22Rv1 (cell line): Measurements from ENCODE around the gene NEK10.
"Not testable (repeated sequence)": the region's sequence is repeated elsewhere in the genome, so short reads cannot be mapped to it uniquely, and the experiment has no call there.

Experiments
- H3K27ac ChIP-seq: fragments of 450-650 bp; 2 replicates; pipeline ENCODE4 v1.5.1; 2017
- ZFX ChIP-seq: fragments of 450-650 bp; IDR thresholded peaks from 2 replicates; pipeline ENCODE4 v1.6.1; 2017; ENCODE audit warnings: antibody characterized with exemption, borderline replicate concordance
- TF ChIP-seq, protein P1 (sequence below): fragments of 450-650 bp; IDR thresholded peaks from 2 replicates; pipeline ENCODE4 v1.5.1; 2017; ENCODE audit warnings: mild to moderate bottlenecking

Gene NEK10

GRCh38 chr3:27368831-27369607 is at the start of gene NEK10:
Gene NEK10, minus strand, starts transcription at chr3:27369383. Its CDS starts 16,501 bp downstream, at chr3:27352882.
- no peak for TF ChIP-seq ZFX
- TF ChIP-seq, protein P1, sequence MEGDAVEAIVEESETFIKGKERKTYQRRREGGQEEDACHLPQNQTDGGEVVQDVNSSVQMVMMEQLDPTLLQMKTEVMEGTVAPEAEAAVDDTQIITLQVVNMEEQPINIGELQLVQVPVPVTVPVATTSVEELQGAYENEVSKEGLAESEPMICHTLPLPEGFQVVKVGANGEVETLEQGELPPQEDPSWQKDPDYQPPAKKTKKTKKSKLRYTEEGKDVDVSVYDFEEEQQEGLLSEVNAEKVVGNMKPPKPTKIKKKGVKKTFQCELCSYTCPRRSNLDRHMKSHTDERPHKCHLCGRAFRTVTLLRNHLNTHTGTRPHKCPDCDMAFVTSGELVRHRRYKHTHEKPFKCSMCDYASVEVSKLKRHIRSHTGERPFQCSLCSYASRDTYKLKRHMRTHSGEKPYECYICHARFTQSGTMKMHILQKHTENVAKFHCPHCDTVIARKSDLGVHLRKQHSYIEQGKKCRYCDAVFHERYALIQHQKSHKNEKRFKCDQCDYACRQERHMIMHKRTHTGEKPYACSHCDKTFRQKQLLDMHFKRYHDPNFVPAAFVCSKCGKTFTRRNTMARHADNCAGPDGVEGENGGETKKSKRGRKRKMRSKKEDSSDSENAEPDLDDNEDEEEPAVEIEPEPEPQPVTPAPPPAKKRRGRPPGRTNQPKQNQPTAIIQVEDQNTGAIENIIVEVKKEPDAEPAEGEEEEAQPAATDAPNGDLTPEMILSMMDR: no peak
- H3K27ac ChIP-seq: no peak within 1 kb of the TSS

- H3K27ac ChIP-seq: no peak overlapping the region
- TF ChIP-seq, protein P1: no peak
- no peak for TF ChIP-seq ZFX
Measured at GRCh38 chr3:27415202-27415601, 46.0 kb upstream of the NEK10 start.

DNA sequence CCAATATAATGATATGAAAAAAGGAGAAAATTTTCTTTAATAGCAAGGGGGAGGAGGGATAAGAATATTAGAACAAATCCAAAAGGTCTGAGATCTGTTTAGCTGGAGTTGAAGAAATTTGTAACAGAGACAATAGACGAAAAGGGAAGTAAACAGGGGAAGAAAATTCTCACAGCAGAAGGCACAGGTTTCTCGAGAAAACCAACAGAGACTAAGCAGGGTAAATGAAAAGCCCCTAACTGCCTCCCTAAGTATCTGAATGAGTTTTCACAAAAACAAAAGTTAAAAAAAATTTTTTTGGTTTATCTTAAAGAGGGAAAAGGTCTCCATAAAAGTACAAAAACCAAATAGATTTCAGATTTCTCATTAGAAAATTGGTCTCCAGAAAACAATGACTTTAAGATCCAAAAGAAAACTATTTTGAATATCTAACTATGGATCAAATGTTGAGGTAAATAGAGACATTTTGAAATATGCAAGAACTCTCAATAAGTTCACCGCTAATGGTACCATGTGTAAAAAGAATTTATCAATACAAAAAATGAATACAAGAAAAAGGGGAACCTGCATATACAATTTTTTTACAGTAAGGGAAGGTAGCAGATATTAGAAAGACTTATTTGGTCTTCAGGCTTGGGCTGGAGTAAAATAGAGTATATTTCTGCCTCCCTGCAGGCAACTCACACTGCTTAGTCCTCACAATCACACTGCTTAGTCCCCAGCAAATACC is 23.9 kb upstream of the NEK10 start:
- H3K27ac ChIP-seq: no peak overlapping the region
- TF ChIP-seq, protein P1: no peak
- no peak for TF ChIP-seq ZFX

GRCh38 chr3:27392414-27392813 is 23.2 kb upstream of the NEK10 start:
- H3K27ac ChIP-seq: not testable (repeated sequence)

- H3K27ac ChIP-seq: no peak overlapping the region
- TF ChIP-seq, protein P1: no peak
- no peak for TF ChIP-seq ZFX
Measured at GRCh38 chr3:27391796-27392195, 22.6 kb upstream of the NEK10 start.

DNA sequence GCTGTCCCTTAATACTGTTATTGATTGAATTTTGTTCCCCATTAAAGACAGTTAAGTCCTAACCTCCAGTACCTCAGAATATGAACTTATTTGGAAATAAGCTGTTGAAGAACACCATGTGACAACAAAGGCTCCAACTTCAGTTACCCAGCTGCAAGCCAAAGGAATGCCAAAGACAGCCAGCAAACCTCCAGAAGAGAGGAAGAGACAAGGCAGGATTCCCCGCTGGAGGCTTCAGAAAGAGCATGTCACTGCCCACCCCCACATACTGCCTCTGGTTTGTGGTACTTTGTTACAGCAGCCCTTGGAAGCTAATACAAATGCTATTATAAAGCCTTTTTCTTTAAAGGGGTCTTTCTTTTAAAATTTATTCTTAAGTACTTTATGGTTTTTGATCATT is 18.4 kb upstream of the NEK10 start:
- no peak for TF ChIP-seq ZFX
- TF ChIP-seq, protein P1: no peak
- no peak overlapping the region for H3K27ac ChIP-seq

GRCh38 chr3:27385504-27385903 is 16.3 kb upstream of the NEK10 start:
- TF ChIP-seq, protein P1: no peak
- TF ChIP-seq ZFX: no peak
- no peak overlapping the region for H3K27ac ChIP-seq
